MM.1S (cell line): ENCODE data around the gene RAPGEF2.

Experiments used
- CTCF ChIP-seq: fragments of 300-600 bp; sonication (generic); IDR thresholded peaks from 2 replicates; pipeline ENCODE4 v1.5.1; 2016; ENCODE audit warnings: antibody characterized with exemption, low read length, mixed read lengths
- EZH2 ChIP-seq: fragments of 300-600 bp; sonication (generic); optimal IDR thresholded peaks from 2 replicates; pipeline ENCODE3; 2017; ENCODE audit warnings: low read depth, mild to moderate bottlenecking, antibody characterized with exemption, low read length, mixed read lengths

- TF ChIP-seq CTCF, result no peak
- no peak for TF ChIP-seq EZH2
Measured at GRCh38 chr4:159137176-159137575, 34.3 kb downstream of the RAPGEF2 start.
